ENCODE results near the gene EOGT. TPM values are rescaled to one million over a fixed set of nuclear protein-coding genes. Genes with fewer than 3 reads are reported as not detected.

Gene EOGT
- total and polyA plus RNA-seq, 10 of the 15 experiments (the other 5 are each of a cell fraction or from before 2014, with no cell fraction given), result 3.5 to 16.5 (median 8.3) TPM

DNA sequence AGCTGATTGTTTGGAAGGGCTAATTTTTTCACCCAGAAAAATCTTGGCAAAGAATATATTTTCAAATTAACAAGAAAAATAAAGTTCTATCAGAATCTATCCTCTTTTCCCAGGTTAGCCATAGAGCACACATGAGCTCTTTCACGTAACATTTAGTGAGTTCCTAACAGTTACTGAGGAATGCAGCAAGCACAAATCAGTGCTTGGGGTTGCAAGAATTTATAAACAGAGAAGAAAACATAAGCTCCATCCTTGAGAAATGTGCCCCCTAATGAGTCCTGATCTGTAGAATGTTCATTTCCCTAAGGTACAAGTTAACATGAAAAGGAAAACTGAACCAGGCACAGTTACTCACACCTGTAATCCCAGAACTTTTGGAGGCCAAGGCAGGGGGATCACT, 13.9 kb downstream of the EOGT start (continued):
- TF ChIP-seq, protein P1, sequence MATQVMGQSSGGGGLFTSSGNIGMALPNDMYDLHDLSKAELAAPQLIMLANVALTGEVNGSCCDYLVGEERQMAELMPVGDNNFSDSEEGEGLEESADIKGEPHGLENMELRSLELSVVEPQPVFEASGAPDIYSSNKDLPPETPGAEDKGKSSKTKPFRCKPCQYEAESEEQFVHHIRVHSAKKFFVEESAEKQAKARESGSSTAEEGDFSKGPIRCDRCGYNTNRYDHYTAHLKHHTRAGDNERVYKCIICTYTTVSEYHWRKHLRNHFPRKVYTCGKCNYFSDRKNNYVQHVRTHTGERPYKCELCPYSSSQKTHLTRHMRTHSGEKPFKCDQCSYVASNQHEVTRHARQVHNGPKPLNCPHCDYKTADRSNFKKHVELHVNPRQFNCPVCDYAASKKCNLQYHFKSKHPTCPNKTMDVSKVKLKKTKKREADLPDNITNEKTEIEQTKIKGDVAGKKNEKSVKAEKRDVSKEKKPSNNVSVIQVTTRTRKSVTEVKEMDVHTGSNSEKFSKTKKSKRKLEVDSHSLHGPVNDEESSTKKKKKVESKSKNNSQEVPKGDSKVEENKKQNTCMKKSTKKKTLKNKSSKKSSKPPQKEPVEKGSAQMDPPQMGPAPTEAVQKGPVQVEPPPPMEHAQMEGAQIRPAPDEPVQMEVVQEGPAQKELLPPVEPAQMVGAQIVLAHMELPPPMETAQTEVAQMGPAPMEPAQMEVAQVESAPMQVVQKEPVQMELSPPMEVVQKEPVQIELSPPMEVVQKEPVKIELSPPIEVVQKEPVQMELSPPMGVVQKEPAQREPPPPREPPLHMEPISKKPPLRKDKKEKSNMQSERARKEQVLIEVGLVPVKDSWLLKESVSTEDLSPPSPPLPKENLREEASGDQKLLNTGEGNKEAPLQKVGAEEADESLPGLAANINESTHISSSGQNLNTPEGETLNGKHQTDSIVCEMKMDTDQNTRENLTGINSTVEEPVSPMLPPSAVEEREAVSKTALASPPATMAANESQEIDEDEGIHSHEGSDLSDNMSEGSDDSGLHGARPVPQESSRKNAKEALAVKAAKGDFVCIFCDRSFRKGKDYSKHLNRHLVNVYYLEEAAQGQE (IDR thresholded peaks at IDR 0.05; ENCODE audit: low read depth, low read length), result no peak
- no peak for TF ChIP-seq FOS (IDR thresholded peaks at IDR 0.05; ENCODE audit: borderline replicate concordance, extremely low read depth, insufficient read length)
- no peak for TF ChIP-seq CBFB (IDR thresholded peaks at IDR 0.05; ENCODE audit: low read depth)
- TF ChIP-seq, protein P2, sequence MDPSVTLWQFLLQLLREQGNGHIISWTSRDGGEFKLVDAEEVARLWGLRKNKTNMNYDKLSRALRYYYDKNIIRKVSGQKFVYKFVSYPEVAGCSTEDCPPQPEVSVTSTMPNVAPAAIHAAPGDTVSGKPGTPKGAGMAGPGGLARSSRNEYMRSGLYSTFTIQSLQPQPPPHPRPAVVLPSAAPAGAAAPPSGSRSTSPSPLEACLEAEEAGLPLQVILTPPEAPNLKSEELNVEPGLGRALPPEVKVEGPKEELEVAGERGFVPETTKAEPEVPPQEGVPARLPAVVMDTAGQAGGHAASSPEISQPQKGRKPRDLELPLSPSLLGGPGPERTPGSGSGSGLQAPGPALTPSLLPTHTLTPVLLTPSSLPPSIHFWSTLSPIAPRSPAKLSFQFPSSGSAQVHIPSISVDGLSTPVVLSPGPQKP (IDR thresholded peaks at IDR 0.05; ENCODE audit: low read depth, low read length), result no peak
- no peak for TF ChIP-seq STAT1 (conservative IDR thresholded peaks at IDR 0.05)
- TF ChIP-seq, protein P3, sequence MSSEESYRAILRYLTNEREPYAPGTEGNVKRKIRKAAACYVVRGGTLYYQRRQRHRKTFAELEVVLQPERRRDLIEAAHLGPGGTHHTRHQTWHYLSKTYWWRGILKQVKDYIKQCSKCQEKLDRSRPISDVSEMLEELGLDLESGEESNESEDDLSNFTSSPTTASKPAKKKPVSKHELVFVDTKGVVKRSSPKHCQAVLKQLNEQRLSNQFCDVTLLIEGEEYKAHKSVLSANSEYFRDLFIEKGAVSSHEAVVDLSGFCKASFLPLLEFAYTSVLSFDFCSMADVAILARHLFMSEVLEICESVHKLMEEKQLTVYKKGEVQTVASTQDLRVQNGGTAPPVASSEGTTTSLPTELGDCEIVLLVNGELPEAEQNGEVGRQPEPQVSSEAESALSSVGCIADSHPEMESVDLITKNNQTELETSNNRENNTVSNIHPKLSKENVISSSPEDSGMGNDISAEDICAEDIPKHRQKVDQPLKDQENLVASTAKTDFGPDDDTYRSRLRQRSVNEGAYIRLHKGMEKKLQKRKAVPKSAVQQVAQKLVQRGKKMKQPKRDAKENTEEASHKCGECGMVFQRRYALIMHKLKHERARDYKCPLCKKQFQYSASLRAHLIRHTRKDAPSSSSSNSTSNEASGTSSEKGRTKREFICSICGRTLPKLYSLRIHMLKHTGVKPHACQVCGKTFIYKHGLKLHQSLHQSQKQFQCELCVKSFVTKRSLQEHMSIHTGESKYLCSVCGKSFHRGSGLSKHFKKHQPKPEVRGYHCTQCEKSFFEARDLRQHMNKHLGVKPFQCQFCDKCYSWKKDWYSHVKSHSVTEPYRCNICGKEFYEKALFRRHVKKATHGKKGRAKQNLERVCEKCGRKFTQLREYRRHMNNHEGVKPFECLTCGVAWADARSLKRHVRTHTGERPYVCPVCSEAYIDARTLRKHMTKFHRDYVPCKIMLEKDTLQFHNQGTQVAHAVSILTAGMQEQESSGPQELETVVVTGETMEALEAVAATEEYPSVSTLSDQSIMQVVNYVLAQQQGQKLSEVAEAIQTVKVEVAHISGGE (CRISPR knock-in tag; IDR thresholded peaks at IDR 0.05), result no peak
- TF ChIP-seq ZNF384 (IDR thresholded peaks at IDR 0.05; ENCODE audit: borderline replicate concordance, low read depth, low read length), result no peak
- TF ChIP-seq, protein P4, sequence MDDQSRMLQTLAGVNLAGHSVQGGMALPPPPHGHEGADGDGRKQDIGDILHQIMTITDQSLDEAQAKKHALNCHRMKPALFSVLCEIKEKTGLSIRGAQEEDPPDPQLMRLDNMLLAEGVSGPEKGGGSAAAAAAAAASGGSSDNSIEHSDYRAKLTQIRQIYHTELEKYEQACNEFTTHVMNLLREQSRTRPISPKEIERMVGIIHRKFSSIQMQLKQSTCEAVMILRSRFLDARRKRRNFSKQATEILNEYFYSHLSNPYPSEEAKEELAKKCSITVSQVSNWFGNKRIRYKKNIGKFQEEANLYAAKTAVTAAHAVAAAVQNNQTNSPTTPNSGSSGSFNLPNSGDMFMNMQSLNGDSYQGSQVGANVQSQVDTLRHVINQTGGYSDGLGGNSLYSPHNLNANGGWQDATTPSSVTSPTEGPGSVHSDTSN (IDR thresholded peaks at IDR 0.05; ENCODE audit: insufficient replicate concordance, low read depth, low read length), result no peak
- no peak for TF ChIP-seq ZNF622 (IDR thresholded peaks at IDR 0.05)
- TF ChIP-seq, protein P5, sequence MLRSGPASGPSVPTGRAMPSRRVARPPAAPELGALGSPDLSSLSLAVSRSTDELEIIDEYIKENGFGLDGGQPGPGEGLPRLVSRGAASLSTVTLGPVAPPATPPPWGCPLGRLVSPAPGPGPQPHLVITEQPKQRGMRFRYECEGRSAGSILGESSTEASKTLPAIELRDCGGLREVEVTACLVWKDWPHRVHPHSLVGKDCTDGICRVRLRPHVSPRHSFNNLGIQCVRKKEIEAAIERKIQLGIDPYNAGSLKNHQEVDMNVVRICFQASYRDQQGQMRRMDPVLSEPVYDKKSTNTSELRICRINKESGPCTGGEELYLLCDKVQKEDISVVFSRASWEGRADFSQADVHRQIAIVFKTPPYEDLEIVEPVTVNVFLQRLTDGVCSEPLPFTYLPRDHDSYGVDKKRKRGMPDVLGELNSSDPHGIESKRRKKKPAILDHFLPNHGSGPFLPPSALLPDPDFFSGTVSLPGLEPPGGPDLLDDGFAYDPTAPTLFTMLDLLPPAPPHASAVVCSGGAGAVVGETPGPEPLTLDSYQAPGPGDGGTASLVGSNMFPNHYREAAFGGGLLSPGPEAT (IDR thresholded peaks at IDR 0.05; ENCODE audit: low read depth), result no peak

Data from GM12878 (cell line).